SIG-M5 (cell line): ENCODE results near the gene ABHD14A.

Source experiments
- DNase-seq: peaks from one replicate; lab custom pipeline; 2025; lab: John Stamatoyannopoulos, UW

ABHD14A gene

DNA sequence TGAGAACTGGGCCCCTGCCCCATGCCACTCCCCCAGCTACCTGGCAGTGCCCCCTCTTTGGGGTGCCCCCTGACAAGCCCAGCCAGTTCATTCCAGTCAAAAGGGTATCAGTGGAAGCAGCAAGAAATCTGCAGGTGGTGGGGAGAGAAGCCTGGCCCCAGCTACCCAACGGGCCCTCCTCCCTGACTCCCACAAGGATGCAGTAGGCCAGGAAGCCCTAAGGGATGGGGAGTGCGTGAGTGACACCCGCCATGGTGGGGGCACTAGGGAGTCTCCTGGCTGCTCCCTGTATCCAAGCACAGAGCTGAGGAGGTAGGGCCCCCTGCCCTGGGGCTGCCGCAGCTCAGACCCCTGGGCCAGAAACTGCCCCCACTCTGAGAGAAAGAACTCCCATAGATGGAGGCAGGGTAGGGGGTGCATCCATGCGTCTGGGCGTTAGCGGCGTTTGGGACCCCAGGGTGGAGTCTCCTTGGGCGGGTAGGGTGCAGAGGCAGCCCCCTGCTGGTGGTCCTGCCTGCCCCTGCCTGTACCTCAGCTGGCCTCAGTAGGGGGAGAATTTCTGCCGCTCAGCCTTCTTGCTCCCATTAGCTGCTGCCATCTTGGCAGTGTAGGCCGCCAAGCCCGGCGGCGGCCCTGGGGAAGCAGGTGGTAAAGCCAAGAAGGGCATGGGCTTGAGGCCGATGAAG lies 17.2 kb upstream of the ABHD14A start:
- DNase-seq, result no peak

DNA sequence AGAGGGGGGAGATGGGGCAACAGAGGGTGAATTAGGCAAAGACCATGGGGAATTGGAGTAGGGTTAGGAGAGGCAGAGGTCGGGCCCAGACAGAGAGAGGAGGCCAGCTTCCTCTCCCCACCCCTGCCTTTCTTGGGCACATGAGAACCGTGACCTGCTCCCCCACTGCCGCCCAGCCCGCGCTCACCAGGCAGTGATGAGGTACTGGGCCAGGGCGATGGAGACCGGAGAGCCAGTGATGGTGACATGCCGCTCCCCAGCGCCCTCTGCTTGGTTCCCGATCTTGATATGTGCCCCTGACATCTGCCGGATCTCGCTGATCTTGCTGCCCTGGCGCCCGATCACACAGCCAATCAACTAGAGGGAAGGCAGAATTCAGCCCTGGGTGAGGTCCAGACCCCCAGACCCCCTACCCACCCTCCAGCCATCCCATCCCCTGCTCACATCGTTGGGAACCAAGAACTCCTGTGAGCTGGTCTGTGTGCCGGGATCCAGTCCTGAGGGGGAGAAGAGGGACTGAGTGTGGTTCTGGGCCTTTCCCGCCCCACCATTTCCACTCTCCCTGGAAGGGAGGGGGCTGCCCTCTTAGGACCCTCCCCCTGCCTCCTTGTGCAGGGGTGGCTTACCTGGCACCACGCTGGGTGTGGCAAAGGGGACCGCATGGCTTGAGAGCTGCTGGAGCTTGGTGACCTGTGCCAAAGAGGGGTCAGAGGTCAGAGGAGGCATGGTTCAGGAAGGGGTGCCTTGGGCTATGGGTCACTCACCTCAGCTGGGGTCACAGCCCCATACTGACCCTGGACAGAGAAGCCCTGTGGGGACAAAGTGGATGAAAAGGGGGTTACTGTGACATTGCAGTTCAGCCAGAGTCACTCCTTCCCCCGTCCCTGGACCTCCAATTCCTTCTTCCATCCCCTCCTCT lies 16.0 kb upstream of the ABHD14A start:
- no peak for DNase-seq

DNA sequence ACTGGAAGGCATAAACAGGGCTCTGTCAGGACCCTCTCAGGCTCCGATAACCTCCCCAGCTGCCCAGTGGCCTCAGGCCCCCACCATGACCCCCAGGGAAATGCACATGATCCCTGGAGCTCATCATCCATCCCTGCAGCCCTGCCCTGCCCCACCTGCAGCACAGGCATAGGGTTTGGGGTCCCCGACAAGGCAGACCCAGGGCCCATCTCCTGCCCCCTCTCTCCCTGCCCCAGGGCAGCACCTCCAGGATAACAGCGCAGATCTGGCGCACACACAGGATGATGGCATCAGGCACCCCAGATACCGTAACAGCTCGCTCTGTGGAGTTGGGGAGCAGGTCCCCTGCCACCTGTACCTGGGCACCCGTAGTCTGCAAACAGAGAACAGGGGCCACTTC lies 15.2 kb upstream of the ABHD14A start:
- DNase-seq, result no peak

DNA sequence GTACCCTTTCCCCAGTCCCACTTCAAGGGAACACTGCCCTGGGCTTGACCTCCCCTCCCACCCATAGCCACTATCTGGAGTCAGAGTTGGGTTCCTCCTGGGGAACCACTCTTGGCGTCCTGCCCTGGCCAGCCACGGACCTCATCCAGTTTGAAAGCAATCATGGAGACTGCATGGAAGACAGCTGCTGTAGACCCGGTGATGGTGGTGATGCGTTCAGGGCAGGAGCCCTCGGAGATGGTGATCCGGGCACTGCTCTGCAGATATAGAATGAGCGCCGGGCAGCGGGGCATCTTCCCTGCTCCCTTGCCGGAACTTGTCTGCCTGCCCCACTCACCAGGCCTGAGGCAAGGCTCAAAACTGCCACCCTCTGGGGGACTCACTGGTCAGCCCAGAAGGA lies 14.5 kb upstream of the ABHD14A start:
- DNase-seq, result no peak

DNA sequence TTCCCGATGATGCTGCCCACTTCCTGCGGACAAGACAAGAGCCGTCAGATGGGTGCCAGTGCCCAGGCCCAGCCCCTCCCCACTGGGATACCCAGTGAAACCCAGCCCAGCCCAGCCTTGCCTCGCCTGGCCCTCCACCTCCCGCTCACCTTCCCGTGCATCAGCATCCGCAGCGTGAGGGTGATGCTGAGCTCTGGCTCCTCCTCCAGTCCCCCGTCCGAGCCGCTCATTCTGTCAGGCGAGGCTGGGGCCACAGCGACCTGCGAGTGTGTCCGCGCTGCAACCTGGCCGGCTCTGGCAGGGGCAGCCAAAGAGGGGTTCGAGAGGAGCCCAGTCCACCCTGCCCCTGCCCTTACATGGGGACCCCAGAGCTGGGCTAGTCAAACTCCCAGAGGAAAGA lies 13.9 kb upstream of the ABHD14A start:
- DNase-seq, result no peak

DNA sequence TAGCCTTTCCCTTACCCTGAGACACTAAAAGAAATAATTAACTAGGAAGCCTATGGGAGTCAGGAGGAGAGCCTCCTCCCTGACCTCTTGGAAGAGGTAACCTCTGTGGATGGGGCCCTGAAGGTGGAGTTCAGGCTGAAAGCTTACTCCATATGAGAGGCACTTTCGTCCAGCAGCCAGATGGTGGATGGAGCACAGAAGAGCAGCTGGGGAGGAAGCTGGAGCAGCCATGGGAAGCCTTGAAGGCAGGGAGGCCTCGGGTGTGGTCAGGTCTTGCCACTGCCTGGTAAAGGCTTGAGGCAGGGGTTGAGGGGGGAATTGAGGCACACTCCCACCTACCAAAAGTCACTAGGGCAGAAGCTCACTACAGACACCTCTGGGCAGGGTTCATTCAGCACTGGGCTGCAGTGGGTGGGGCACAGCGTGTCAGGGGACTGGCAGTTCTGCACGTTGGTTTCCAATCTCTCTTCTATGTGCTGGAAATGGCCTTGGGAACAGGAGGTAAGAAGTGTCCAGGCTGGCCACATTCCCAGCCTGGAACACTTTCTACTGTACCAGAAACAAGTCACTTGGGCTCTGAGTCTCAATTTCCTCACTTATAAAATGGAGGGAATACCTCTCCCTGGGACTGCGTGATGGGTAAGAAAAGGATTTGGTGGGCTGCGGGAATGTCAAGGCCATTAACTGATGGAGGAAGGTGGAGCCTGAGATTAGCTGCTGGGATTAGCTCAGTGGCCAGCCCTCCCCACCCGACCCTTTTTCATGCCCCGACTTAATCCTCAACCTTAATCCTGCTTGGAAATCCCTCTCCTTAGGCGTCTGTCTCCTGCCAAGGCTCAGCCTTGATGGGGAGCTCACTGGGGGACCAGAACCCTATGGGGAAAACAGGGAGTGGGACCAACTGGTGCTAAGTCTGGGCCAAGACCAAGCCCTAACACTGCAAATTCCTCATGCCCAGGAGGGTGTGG lies 13.0 kb upstream of the ABHD14A start:
- DNase-seq, result no peak

DNA sequence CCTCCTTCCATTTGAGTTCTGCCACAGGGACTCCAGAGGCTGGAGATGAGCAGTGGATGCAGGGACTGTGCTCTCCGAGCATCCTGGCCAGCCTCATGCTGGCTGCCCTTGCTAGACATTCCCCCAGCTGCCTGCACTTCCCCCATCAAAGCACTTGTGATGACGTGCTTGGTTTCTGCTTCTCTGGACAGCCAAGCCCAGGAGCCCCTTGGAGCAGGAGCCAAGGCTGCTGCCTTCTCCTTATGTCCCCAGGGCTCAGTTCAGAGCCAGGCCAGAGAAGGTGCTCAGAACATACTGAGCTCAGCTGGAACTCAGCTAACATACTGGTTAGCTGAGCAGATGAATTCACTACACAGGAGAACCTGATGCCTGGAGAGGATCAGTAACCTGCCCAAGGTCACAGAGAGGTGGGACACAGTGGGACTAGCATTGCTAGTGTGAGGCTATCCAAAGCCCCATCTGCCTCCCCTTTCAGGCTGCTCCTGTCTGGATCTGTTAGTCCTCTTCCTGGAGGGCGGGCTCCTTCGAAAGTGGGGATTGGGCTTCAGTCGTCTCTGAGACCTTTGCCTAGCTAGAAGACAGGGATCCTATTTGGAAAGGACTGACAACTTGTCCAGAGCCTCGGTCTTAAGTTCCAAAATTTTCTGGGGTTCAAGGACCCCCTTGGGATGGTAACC lies 11.9 kb upstream of the ABHD14A start:
- no peak for DNase-seq

DNA sequence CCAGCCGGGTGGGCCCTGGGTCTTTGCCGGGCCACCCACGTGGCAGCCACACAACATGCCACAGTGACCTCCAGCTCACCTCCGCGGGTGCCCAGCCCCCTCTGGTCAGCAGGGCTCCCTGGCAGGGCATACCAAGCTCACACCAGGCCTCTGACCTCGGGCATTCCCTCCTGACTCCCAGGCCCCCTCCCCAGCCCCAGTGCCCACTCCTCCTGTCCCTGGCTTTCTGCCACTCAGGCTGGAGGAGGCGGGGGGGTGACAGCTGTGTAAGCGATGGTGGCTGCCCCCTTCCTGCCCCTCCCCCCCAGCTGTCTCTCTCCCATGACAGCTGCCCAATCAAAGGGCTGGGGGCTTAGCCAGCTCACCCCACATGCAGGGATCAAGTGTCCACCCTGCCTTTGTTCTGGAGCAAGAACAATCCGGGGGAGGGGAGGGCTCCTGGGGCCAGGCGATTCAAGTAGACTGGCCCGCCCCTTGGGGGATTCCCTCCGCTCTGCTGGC lies 10.9 kb upstream of the ABHD14A start:
- DNase-seq, result no peak

DNA sequence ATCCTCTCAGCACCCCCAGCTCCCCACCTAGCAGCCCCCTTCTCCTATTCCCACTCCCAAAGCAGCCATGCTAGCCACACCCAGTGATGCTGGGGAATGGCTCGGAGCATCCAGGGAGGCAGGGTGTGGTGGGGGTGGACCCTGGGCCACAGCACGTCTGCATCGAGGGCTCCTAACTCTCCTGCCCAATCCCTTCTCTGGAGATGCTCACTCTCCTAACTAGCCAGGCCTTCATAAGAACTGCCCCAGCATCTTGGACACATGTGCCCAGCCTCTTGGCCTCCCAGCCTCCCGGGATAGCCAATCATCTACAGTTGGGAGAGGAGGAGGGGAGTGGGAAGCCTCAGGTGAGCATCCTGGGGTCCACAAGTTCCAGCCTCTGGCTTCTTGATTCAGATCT lies 10.3 kb upstream of the ABHD14A start:
- no peak for DNase-seq

DNA sequence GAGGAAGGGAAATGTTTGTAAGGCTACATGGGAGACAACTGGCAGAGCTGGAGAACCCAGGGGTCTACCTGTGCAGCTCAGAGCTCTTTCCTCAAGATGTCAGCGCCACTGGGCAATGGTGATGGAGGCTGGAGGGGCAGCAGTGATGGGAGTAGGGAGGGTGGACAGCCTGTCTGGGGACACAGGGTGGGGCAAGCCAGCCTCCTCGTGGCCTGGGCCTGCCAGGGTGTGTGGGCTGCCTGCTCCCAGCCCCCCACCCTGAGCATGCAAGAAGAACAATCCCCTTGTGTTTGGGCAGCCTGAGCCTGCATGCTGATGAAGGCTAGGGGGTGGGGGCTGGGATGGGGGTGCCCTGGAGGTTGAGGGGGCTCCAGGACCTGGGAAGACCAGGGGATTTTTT lies 8.8 kb upstream of the ABHD14A start:
- DNase-seq, result no peak

DNA sequence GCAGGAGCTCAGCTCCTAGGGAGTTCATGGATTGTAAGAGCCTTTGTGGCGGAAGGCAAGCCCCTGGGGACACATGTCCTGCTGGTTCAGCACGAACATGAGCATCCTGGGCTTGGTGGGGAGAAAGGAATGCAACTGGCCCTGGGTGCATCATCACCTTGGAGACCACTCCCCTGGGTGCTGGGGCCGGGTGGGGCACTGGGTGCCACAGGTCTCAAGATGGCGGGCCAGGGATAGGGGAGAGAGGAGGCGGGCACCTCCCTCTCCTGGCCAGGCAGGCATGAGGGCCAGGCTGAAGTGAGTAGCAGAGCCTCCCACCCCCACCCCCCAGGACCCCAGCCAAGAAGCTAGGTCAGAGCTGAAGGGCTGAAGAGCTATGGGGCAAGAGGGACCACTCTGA lies 8.4 kb upstream of the ABHD14A start:
- DNase-seq, result no peak

DNA sequence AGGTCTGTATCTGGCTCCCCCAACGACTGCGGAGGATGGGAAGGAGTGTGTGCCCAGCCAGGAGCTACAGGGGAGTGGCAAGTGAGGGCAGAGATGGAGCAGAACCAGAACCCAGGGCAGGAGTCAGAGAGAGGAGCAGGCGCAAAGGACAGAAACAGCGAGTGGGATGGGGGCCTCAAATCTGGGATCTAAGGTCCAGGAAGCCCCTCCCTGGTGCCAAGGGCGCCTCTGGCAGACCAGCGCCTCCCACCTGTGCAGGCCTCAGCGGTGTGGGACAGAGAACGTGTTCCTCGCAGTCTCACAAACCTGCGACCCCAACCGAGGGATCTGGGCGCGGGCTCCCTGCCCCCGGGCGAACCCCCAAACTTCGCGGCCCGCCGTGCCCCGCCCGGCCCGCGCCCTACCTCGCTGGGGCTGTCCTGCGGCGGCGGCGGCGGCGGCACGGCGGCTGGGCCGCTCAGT lies 7.9 kb upstream of the ABHD14A start:
- DNase-seq, result no peak

DNA sequence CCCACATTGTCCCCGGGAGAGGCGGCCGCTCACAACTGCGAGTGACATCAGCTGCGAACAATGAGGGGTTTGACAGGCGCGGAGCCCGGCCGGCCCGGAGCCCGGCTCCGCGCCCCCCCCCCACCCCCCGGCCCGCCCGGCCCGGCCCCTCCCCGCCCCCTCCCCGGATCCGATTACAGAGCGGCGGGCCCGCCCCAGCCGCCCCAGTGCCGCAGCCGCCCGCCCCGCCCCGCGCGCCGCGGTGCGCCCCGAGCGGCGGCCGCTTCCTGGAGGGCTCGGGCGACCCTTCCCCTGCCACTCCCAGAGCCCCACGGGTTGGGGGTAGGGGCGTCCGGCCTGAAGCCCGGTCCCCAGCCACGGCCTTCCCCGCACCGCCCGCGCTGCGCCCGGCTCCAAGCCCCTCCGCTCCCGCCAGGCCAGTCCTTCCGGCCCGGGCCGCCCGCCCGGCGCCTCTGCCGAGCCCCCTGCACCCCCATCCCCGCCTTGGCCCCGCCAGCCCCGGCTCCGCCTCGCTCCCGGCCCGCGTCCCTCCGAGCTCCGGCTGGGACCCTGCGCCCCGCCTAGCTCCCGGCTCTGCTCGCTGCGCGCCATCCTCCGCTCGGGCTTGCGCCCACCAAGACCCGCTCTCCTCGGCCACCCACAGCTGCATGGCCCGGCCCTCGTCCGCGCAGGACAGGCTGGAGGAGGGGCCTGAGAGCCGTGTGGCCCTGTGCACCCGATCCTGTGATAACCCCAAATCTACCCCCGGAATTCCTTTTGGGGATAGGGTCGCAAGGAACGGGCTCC lies 7.3 kb upstream of the ABHD14A start, which contains the start of gene PCBP4:
Gene PCBP4 (minus strand): TSS at position 71 of the 786 bp plus-strand sequence. CDS start 6,214 bp downstream, outside the sequence.
- DNase-seq, result no peak

DNA sequence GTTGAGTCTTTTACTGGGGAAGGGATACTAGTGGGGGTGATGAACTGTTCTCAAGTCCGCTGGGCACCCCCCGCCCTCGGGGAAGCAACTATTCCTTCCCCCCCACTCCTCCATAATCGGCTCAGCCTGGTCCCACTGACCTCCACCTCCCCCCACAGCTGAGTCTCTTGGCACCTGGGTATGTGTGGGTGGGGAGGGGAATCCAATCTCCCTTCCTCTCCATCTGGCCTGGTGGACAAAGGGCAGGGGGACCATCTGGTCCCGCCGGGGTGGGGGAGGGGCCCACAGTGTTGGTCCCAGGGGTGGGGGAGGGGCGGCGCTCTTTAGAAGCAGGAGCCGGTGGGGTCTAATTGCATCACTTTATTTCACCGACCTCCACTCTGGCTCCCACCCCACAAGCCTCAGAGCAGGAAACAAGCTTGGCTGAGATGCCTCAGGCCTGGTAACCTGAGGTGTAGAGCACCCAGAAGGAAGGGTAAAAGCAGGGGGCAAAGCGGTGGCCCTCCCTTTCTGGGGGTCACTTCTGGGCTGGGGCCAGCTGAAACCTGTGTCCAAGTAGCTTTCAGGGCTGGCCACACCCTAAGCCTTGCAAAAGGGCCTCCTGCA lies 6.6 kb upstream of the ABHD14A start:
- DNase-seq, result no peak

DNA sequence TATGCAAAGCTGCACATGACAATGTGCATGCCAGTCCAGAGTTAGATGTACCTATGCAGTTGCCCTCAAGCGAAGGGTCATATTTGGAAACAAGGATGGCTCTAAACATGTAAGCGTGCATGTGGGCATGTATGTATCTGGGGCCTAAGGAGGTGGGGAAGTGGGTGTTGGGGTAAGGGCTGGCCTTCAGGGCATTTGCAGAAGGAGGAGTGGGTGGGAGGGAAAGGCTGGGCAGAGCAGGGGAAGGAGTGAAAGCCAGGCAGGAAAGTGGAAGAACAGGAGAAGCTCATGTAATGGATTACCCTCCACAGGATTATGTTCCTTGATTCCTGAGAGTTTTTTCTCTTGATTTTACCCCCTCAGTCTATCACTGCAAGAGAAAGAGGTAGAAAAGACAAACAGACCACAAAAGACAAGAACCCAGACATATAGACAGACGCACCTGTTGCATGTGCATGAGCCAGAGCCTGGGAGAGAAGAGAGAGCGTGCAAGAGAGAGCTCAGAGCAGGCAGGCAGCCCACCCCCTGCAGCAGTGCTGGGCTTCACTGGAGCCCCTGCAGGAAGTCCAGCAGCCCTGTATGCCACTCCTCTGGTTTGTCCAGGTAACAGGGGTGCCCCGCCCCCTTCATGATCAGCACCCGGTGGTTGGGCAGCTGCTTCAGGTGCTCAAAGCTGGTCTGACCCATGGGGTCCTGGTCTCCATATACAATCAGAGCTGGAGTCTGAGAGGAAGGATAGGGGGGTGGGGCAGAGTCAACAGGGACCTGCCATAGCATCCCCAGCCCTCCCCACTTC lies 5.8 kb upstream of the ABHD14A start:
- DNase-seq, result no peak

DNA sequence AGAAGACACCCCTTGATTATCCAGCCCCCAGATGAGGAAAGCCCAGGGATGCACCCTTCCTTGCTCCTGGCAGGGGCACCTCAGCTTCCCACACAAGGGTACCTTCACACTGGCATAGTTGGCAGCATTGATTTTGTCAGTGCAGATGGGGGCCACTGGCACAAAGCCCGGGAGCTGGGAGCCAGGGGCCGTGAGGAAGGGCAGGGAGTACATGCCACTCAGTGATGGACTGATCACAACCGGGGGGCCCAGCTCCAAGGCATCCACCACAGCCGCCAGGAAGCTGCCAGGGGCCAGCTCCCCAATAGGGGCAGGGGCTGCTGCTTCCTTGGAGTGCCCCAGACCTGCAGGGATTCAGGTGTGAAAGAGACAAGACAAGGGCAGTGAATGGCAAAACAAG lies 5.0 kb upstream of the ABHD14A start:
- DNase-seq, result no peak

DNA sequence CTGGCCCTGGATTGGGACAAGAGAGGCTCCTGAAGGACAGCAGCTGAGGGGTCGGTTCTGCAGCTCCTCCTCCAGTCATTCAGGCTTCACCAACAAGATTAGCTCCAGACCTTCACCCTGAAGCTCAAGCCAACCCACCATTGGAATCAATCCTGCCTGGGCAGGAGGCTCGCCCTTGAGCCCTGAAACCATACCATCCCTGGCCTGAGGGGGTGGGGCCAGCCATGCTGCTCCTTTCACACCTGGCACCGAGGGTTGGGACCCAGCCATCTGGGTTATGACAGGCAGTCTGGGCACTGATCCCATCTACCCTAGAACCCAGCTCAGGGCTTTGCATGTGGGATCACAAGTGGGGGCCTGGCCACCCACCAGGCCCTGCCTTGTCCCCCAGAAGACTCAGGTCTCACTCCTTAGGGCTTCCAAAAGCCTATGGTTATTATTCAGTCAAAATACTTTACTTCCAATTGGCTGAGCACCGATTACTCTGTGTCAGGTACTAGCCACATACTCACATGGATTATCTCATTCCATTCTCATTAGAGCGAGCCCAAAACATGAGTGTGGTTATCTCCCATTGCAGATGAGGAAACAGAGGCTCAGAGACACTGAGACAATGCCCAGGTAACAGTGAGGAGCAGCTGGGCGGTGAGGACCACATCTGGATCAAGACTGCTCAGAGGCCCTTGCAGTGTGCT lies 4.1 kb upstream of the ABHD14A start:
- DNase-seq, result no peak

DNA sequence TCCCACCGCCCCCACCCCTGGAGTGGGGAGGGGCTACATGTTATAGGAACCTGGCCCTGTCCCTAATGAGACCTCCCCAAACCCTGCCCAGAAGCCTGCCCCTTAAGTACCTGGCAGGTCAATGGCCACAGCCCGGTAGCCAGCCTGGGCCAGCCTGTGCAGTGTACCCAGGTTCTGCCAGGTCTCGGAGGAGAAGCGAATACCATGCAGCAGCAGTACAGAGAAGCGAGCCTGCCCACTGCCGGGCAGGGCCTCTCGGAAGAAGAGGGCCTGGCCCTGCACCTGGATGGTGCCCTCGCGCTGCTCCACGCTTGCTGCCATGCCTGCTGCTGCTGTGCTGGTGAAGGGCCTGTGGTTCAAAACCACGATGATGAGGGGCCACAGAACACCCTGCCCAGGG lies 3.5 kb upstream of the ABHD14A start:
- no peak for DNase-seq
